Right atrium auricular region (tissue), 2 donors: ENCODE results near the gene PRRG1. TPM values are rescaled to one million over a fixed set of nuclear protein-coding genes. Genes with fewer than 3 reads are reported as not detected.
"Not testable (repeated sequence)": the region's sequence is repeated elsewhere in the genome, so short reads cannot be mapped to it uniquely, and the experiment has no call there.

ENCODE experiments used
- DNase-seq: peaks from one replicate; pipeline ENCODE4 v3.0.0-alpha.2; 2019; ENCODE audit warnings: low spot score
- H3K27ac ChIP-seq, 2 donors: fragments of 200-600 bp; sonication (generic); 1 replicate in 1 of 2; 2 replicates in 1 of 2; pipeline ENCODE4 v1.5.1; 2016 to 2019
- H3K27me3 ChIP-seq, 2 donors: fragments of 200-600 bp; sonication (generic); one replicate each; pipeline versions ENCODE4 v1.5.1 to v1.6.0; 2017 to 2019
- H3K36me3 ChIP-seq: fragments of 200-600 bp; sonication (generic); one replicate; pipeline ENCODE4 v1.5.1; 2016
- H3K4me1 ChIP-seq, 2 donors: fragments of 200-600 bp; sonication (generic); one replicate each; pipeline versions ENCODE4 v1.5.1 to v1.6.0; 2017 to 2019
- H3K4me3 ChIP-seq, 2 donors: fragments of 200-600 bp; sonication (generic); 1 replicate in 1 of 2; 2 replicates in 1 of 2; pipeline ENCODE4 v1.5.1; 2017 to 2019; ENCODE audit warnings: mild to moderate bottlenecking in 1 of 2, moderate library complexity in 1 of 2
- H3K9me3 ChIP-seq, 2 donors: fragments of 200-600 bp; sonication (generic); one replicate each; pipeline ENCODE4 v1.5.1; 2019
- CTCF ChIP-seq, 2 donors: fragments of 200-600 bp; sonication (generic); IDR thresholded peaks; one replicate each; pipeline ENCODE4 v1.5.1; 2019; ENCODE audit warnings: antibody characterized with exemption in 2 of 2
- total RNA-seq, 2 donors: library from RNA; depleted of rRNA; stranded (reverse); fragments of >200 nt; gene quantifications; one replicate each; pipeline ENCODE4 v1.1.0, GENCODE V29; 2016

The PRRG1 gene
- total RNA-seq, 2 donors from 2014 or later, result 15.0 to 17.4 TPM

GRCh38 chrX:37474478-37474877 lies 125.3 kb downstream of the PRRG1 start:
- no peak for DNase-seq
- no peak overlapping the region for H3K27ac ChIP-seq
- no peaks in the 10 kb centered on the region for H3K36me3 ChIP-seq
- H3K9me3 ChIP-seq, result no peaks in the 10 kb centered on the region
- no peak overlapping the region for H3K4me3 ChIP-seq
- no peak for TF ChIP-seq CTCF (IDR thresholded peaks at IDR 0.05)
- no peaks in the 10 kb centered on the region for H3K27me3 ChIP-seq
- H3K4me1 ChIP-seq, result no peaks in the 10 kb centered on the region

- DNase-seq, result no peak
- no peaks in the 10 kb centered on the region for H3K27me3 ChIP-seq
- no peak for TF ChIP-seq CTCF (IDR thresholded peaks at IDR 0.05)
- H3K4me3 ChIP-seq, result no peak overlapping the region
- no peak overlapping the region for H3K27ac ChIP-seq
- no peaks in the 10 kb centered on the region for H3K4me1 ChIP-seq
- H3K36me3 ChIP-seq, result no peaks in the 10 kb centered on the region
- H3K9me3 ChIP-seq, result no peaks in the 10 kb centered on the region
Observed at GRCh38 chrX:37476571-37477170, 127.5 kb downstream of the PRRG1 start.

GRCh38 chrX:37484335-37484734 lies 135.2 kb downstream of the PRRG1 start:
- not testable (repeated sequence) for H3K4me1 ChIP-seq, H3K27me3 ChIP-seq, H3K9me3 ChIP-seq, H3K27ac ChIP-seq, DNase-seq, H3K36me3 ChIP-seq, H3K4me3 ChIP-seq

- no peak for DNase-seq
- Histone ChIP-seq H3K27ac (no peak overlapping the region), H3K36me3 (no peaks in the 10 kb centered on the region), H3K9me3 (no peaks in the 10 kb centered on the region), H3K27me3 (no peaks in the 10 kb centered on the region), H3K4me3 (no peak overlapping the region), H3K4me1 (no peaks in the 10 kb centered on the region)
- TF ChIP-seq CTCF (IDR thresholded peaks at IDR 0.05), result no peak
Observed at GRCh38 chrX:37485429-37485828, 136.3 kb downstream of the PRRG1 start.

GRCh38 chrX:37487271-37487670 lies 138.1 kb downstream of the PRRG1 start:
- Histone ChIP-seq H3K4me3 (no peak overlapping the region), H3K9me3 (no peaks in the 10 kb centered on the region), H3K27me3 (no peaks in the 10 kb centered on the region), H3K27ac (no peak overlapping the region), H3K4me1 (no peaks in the 10 kb centered on the region), H3K36me3 (no peaks in the 10 kb centered on the region)
- DNase-seq, result no peak
- TF ChIP-seq CTCF (IDR thresholded peaks at IDR 0.05), result no peak

GRCh38 chrX:37488323-37488722 lies 139.2 kb downstream of the PRRG1 start:
- no peaks in the 10 kb centered on the region for H3K4me1 ChIP-seq
- H3K27me3 ChIP-seq, result no peaks in the 10 kb centered on the region
- no peak for DNase-seq
- H3K27ac ChIP-seq, result no peak overlapping the region
- no peaks in the 10 kb centered on the region for H3K9me3 ChIP-seq
- TF ChIP-seq CTCF (IDR thresholded peaks at IDR 0.05), result no peak
- no peaks in the 10 kb centered on the region for H3K36me3 ChIP-seq
- no peak overlapping the region for H3K4me3 ChIP-seq
